HEK293T (cell line): ENCODE data around the gene MOGAT1.
"Not testable (repeated sequence)": the region's sequence is repeated elsewhere in the genome, so short reads cannot be mapped to it uniquely, and the experiment has no call there.

Experiments used
- CTCF ChIA-PET: fragments of 350-600 bp; formaldehyde crosslinking; extraction: SDS; loops from one replicate; lab custom pipeline; 2021; ENCODE audit warnings: antibody characterized with exemption, inconsistent platforms; lab: Yijun Ruan, JAX
- POLR2A ChIA-PET: fragments of 350-600 bp; formaldehyde crosslinking; extraction: SDS; loops from one replicate; lab custom pipeline; 2020; ENCODE audit warnings: antibody characterized with exemption, inconsistent platforms; lab: Yijun Ruan, JAX
- DNase-seq: peaks from one replicate; pipeline ENCODE4 v3.0.0; 2012; ENCODE audit warnings: mixed read lengths; ENCODE audit errors: extremely low spot score
- ARNT ChIP-seq: fragments of 450-650 bp; IDR thresholded peaks from 2 replicates; pipeline ENCODE4 v1.6.1; 2017; ENCODE audit warnings: mild to moderate bottlenecking
- BHLHE40 ChIP-seq: fragments of 450-650 bp; IDR thresholded peaks from 2 replicates; pipeline ENCODE4 v1.6.1; 2016; ENCODE audit warnings: mild to moderate bottlenecking, moderate library complexity, borderline replicate concordance
- CTBP1 ChIP-seq: fragments of 450-650 bp; IDR thresholded peaks from 2 replicates; pipeline ENCODE4 v1.6.1; 2016; ENCODE audit warnings: borderline replicate concordance
- ELF4 ChIP-seq: fragments of 450-650 bp; IDR thresholded peaks from 2 replicates; pipeline ENCODE4 v1.6.1; 2017; ENCODE audit warnings: antibody characterized with exemption
- FOXA1 ChIP-seq: fragments of 450-650 bp; IDR thresholded peaks from 2 replicates; pipeline ENCODE4 v1.6.1; 2016; ENCODE audit warnings: mild to moderate bottlenecking
- FOXK2 ChIP-seq: fragments of 450-650 bp; IDR thresholded peaks from 2 replicates; pipeline ENCODE4 v1.6.1; 2016; ENCODE audit warnings: mild to moderate bottlenecking
- FOXM1 ChIP-seq: fragments of 450-650 bp; IDR thresholded peaks from 2 replicates; pipeline ENCODE4 v1.6.1; 2017; ENCODE audit warnings: mild to moderate bottlenecking, borderline replicate concordance
- HDGF ChIP-seq: fragments of 450-650 bp; IDR thresholded peaks from 2 replicates; pipeline ENCODE4 v1.6.1; 2017; ENCODE audit warnings: antibody characterized with exemption, borderline replicate concordance
- L3MBTL2 ChIP-seq: fragments of 450-650 bp; conservative IDR thresholded peaks from 2 replicates; pipeline ENCODE4 v1.6.1; 2016; ENCODE audit warnings: mild to moderate bottlenecking
- LEF1 ChIP-seq: fragments of 450-650 bp; IDR thresholded peaks from 2 replicates; pipeline ENCODE4 v1.6.1; 2017; ENCODE audit warnings: mild to moderate bottlenecking, borderline replicate concordance
- NFRKB ChIP-seq: fragments of 450-650 bp; IDR thresholded peaks from 2 replicates; pipeline ENCODE4 v1.6.1; 2016; ENCODE audit warnings: mild to moderate bottlenecking, moderate library complexity
- PKNOX1 ChIP-seq: fragments of 450-650 bp; IDR thresholded peaks from 2 replicates; pipeline ENCODE4 v1.6.1; 2016
- SP1 ChIP-seq: fragments of 450-650 bp; IDR thresholded peaks from 2 replicates; pipeline ENCODE4 v1.6.1; 2017
- SUZ12 ChIP-seq: fragments of 450-650 bp; IDR thresholded peaks from 2 replicates; pipeline ENCODE4 v1.6.1; 2016; ENCODE audit warnings: mild to moderate bottlenecking
- TARDBP ChIP-seq: fragments of 450-650 bp; IDR thresholded peaks from 2 replicates; pipeline ENCODE4 v1.6.1; 2016
- ZNF384 ChIP-seq: fragments of 450-650 bp; IDR thresholded peaks from 2 replicates; pipeline ENCODE4 v1.6.1; 2016

MOGAT1 gene

DNA sequence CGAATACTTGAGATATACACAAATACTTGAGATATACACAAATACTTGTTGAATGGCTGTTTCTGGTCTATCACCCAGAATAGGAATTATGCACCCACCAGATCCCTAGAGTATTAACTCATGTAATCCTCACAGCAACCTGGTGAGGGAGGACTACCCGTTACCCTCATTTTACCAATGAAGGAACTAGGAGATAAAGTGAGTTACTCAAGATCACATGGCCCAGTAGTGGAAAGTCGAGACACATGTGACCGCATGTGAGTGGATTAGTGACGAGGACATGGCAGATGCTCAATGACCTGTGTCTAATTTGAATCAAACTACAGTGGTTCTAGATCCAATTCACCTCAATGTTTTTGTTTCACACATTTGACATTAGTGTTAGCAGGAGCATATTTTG, 2.4 kb downstream of the MOGAT1 start:
- TF ChIP-seq BHLHE40 (no peak), L3MBTL2 (0 out of 2 replicates have a peak, but pooled peaks have one; percentile 33), FOXK2 (no peak), FOXA1 (no peak), SUZ12 (no peak), LEF1 (no peak), CTBP1 (no peak), SP1 (no peak)
- DNase-seq = no peak
- CTCF ChIA-PET = no interaction called here
- POLR2A ChIA-PET = no interaction called here

- no peak for TF ChIP-seq ELF4
- no peak for TF ChIP-seq L3MBTL2
- no peak for TF ChIP-seq BHLHE40
- TF ChIP-seq NFRKB = no peak
- ChIA-PET CTCF (no interaction called here), POLR2A (no interaction called here)
- DNase-seq = peak; percentile 27
Measured at GRCh38 chr2:222677981-222678380, 6.5 kb downstream of the MOGAT1 start.

DNA sequence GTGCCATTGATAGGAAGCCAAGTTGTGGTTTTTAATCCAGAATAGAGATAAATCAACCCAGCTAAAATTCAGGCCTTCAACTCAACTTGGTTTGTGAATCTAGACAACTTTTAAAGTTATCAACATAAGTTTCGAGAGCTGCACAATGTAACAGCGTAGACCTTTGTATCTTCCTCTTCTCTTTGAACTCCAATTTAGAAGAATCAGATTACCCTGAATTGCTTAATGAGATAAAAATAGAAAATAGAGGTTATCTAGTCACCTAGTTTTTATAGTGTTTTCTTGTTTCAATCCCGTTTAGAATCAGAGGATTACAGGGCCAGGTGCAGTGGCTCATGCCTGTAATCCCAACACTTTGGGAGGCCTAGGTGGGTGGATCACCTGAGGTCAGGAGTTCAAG, 12.3 kb downstream of the MOGAT1 start:
- no peak for DNase-seq
- ChIA-PET POLR2A (no interaction called here), CTCF (interaction anchor here (0.6 kb wide), 1 partner anchor 44 kb away, joined by 5 read pairs; no protein-coding TSS in a partner anchor)
- no peak for TF ChIP-seq ZNF384
- TF ChIP-seq NFRKB = no peak
- no peak for TF ChIP-seq SP1
- TF ChIP-seq FOXA1 = no peak
- TF ChIP-seq SUZ12 = no peak
- no peak for TF ChIP-seq L3MBTL2
- no peak for TF ChIP-seq ARNT
- no peak for TF ChIP-seq BHLHE40
- no peak for TF ChIP-seq FOXK2
- no peak for TF ChIP-seq LEF1
- no peak for TF ChIP-seq HDGF
- no peak for TF ChIP-seq TARDBP
- no peak for TF ChIP-seq CTBP1
- TF ChIP-seq FOXM1 = no peak
- TF ChIP-seq ELF4 = no peak
- no peak for TF ChIP-seq PKNOX1

GRCh38 chr2:222686086-222686750, 14.8 kb downstream of the MOGAT1 start:
- DNase-seq = no peak
- ChIA-PET POLR2A (no interaction called here), CTCF (no interaction called here)

DNA sequence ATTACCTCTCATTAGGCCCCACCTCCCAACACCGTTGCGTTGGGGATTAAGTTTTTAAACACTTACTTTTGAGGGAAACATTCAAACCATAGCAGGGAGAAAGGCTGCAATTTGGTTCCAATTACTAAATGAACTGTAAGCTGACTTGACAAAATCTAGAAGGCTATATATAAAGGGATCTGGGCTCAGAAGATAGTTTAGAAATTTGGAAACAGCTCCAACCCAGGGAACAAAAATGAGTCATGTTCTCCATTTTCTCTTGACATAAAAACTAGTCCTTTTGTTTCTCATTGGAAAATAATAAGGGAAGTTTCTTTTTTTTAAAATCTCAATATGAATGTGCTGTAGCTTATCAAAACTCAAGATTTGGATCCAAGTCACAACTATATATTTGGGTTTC, 17.5 kb downstream of the MOGAT1 start:
- CTCF ChIA-PET = interaction anchor here (1.0 to 1.8 kb wide), 2 partner anchors 11 to 20 kb away, joined by 3 to 4 read pairs; no protein-coding TSS in a partner anchor
- TF ChIP-seq SP1 (no peak), FOXK2 (no peak), ZNF384 (no peak), FOXM1 (no peak), SUZ12 (no peak), L3MBTL2 (no peak), CTBP1 (no peak), PKNOX1 (no peak), ELF4 (no peak), FOXA1 (no peak), LEF1 (no peak)

More at GRCh38 chr2:222686086-222686750, 14.8 kb downstream of the MOGAT1 start:
- TF ChIP-seq SUZ12 (no peak), CTBP1 (no peak), FOXK2 (no peak), L3MBTL2 (no peak), BHLHE40 (no peak)

GRCh38 chr2:222689322-222689721, 17.9 kb downstream of the MOGAT1 start:
- CTCF ChIA-PET = interaction anchor here (0.6 kb wide), 1 partner anchor 264 kb away, joined by 3 read pairs; no protein-coding TSS in a partner anchor
- POLR2A ChIA-PET = no interaction called here
- TF ChIP-seq TARDBP = no peak
- TF ChIP-seq ARNT = no peak
- TF ChIP-seq NFRKB = no peak
- no peak for TF ChIP-seq HDGF
- DNase-seq = no peak

More for the DNA sequence above, 17.5 kb downstream of the MOGAT1 start:
- no peak for DNase-seq
- POLR2A ChIA-PET = no interaction called here

GRCh38 chr2:222690564-222691200, 19.2 kb downstream of the MOGAT1 start:
- DNase-seq = peak; percentile 87
- POLR2A ChIA-PET = no interaction called here
- CTCF ChIA-PET = interaction anchor here (0.6 to 1.6 kb wide), 8 partner anchors 9 to 643 kb away, joined by 3 to 13 read pairs (median 3); no protein-coding TSS in a partner anchor
- no peak for TF ChIP-seq ELF4
- no peak for TF ChIP-seq ZNF384
- TF ChIP-seq FOXK2 = no peak
- no peak for TF ChIP-seq L3MBTL2
- TF ChIP-seq PKNOX1 = no peak
- no peak for TF ChIP-seq BHLHE40

DNA sequence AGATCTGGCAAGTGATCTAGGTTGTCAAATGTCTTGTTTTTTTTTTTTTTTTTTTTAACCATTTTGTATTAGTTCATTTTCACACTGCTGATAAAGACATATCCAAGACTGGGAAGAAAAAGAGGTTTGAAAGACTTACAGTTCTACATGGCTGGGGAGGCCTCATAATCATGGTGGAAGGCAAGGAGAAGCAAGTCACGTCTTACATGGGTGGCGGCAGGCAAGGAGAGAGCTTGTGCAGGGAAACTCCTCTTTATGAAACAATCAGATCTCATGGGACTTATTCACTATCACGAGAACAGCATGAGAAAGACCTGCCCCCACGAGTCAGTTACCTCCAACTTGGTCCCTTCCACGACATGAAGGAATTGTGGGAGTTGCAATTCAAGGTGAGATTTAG, 22.0 kb downstream of the MOGAT1 start:
- POLR2A ChIA-PET, DNase-seq: not testable (repeated sequence)
- CTCF ChIA-PET = interaction anchor here (0.6 kb wide), 1 partner anchor 218 kb away, joined by 3 read pairs; no protein-coding TSS in a partner anchor
